HG02943 (cell line): ENCODE data around the gene PTPRN2.
"Not testable (repeated sequence)": the region's sequence is repeated elsewhere in the genome, so short reads cannot be mapped to it uniquely, and the experiment has no call there.

Source experiments
- ATAC-seq: cut with Tn5 transposase; IDR thresholded peaks from one replicate; pipeline ENCODE4 v1.9.1; 2021; ENCODE audit warnings: mild to moderate bottlenecking, low read depth, moderate library complexity; ENCODE audit not compliant: unreplicated experiment

The PTPRN2 gene

DNA sequence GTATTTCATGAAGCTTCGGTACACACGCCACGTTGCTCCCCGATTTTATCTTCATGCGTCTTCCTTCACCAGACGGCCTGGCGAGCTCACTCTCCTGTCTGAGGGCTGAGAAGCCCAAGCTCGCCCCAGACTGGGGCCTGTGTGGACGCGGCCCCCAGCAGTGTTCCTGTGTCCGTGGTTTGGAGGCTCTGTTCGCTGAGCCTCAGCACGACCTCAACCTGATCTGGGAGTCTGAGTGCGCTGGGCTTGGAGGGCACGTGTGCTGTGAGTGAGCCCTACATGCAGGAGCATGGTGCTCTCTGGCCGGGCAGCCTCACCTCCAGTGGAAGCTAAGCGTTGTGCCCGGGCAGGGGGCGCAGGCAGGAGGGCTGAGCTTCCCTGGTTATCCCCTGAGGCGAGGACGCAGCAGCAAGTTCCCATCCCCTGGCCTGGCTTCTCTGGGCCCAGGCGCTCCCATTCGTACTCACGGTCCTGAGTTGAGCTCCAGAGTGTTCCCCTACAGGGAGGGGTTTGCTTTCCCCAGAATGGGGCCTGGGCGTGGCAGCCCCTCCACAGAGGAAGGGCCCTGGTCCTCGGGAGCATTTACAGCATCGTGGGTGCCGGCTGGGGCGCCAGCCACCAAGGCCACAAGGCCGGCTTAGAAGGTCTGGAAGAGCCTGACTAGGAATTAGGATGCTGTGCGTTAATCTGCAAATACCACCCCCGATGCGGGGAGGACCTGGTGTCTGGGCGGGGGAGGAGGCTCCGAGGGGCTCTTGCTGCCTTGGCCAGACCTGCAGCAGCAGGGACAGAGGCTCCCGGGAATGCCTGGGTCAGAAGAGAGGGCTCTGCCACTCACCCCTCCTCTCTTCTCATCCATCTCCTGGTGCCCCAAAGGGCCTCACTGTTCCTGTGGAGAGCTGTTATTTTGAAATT is 850.2 kb downstream of the PTPRN2 start:
- no peak for ATAC-seq

DNA sequence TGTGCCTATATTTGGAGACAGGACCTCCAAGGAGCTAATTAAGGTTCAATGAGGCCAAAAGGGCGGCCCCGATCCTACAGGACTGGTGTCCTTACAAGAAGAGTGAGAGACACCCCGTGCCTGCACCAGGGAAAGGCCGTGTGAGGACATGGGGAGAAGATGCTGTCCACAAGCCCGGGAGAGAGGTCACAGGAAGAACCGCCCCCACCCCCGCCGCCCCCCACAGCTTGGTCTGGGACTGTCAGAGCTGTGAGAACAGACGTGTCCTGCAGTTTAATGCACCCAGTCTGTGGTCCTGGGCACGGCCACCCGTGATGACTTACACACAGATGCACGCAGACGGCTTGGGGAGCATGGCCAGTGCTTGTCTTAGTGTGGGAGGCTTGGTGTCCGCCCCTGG is 851.3 kb downstream of the PTPRN2 start:
- no peak for ATAC-seq

DNA sequence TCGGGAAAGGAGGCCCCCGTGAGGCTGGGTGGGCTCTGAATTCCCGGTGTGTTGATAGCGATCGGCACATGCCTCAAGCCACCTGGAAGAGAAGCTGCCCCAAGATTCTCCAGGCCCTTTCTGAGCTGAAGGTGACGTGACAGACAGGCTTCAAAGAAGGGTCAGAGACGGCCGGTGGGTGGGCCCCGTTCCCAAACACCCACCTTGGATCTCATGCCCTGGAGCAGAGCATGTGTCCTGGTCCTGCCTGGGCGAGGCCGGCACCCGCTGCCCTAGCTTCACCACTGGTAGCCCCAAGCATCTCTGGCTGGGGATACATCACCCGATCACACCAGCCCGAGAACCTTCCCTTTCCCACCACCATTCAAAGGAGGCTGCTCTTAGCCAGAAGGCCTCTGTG is 851.8 kb downstream of the PTPRN2 start:
- no peak for ATAC-seq

- ATAC-seq: no peak
Observed at GRCh38 chr7:157734676-157735640, 852.7 kb downstream of the PTPRN2 start.

DNA sequence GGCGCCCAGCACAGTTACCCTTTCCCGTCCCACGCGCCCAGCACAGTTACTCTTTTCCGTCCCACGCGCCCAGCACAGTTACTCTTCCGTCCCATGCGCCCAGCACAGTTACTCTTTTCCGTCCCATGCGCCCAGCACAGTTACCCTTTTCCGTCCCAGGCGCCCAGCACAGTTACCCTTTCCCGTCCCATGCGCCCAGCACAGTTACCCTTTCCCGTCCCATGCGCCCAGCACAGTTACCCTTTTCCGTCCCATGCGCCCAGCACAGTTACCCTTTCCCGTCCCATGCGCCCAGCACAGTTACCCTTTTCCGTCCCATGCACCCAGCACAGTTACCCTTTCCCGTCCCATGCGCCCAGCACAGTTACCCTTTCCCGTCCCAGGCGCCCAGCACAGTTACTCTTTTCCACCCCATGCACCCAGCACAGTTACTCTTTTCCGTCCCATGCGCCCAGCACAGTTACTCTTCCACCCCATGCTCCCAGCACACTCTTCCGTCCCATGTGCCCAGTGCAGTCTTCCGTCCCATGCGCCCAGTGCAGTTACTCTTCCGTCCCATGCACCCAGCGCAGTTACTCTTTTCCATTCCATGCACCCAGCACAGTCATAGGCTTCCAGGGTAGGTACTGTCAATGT is 853.7 kb downstream of the PTPRN2 start:
- not testable (repeated sequence) for ATAC-seq

DNA sequence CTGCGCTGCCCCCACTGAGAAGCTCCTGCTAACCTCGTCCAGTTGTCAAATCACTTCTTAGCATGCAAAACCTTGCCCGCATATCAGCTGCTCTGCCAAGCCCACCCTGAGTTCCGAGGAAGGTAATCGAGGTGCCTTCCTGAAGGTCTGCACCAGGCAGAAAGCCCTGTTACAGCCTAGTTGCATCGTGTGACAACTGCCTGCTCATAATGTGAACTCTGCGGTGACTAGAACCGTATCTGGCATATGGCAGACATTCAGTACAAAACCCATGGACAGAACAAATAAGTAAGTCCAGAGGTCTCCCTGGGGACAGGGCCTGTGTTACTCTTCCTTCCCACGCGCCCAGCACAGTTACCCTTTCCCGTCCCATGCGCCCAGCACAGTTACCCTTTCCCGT is 856.5 kb downstream of the PTPRN2 start:
- no peak for ATAC-seq

- ATAC-seq: no peak
Observed at GRCh38 chr7:157730614-157731013, 857.0 kb downstream of the PTPRN2 start.

- no peak for ATAC-seq
Observed at GRCh38 chr7:157729566-157729965, 858.1 kb downstream of the PTPRN2 start.

DNA sequence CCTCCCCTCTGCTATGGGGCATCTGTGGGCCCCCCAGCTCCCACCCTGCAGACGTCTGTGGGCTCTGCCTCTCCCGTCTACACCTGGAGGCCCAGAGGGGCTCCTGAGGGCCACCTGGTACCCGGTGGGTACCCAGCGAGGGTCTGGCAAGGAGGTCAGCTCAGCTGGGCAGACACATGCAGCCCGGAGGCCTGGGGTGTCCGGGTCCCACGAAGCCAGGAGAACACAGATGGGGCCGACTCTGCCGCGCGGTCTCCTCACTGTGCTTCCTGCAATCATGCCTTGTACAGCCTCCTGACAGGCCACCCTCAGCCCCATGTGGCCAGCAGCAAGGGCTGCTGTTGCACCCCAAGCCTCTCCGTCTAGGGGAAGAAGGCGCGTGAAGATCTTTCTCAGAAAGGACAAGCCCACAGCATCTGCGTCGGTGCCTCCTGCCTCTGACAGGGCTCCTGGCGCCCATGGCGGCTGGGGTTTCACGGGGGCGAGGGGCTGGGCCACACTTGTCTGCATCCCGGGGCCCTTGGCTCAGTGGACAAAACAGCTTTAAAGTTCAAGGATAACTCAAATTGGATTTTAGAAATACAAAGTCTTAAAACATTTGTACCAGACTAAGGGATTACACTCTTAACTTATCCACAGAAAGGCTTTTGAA is 859.5 kb downstream of the PTPRN2 start:
- ATAC-seq: no peak

GRCh38 chr7:157726764-157727163 is 860.9 kb downstream of the PTPRN2 start:
- ATAC-seq: no peak

DNA sequence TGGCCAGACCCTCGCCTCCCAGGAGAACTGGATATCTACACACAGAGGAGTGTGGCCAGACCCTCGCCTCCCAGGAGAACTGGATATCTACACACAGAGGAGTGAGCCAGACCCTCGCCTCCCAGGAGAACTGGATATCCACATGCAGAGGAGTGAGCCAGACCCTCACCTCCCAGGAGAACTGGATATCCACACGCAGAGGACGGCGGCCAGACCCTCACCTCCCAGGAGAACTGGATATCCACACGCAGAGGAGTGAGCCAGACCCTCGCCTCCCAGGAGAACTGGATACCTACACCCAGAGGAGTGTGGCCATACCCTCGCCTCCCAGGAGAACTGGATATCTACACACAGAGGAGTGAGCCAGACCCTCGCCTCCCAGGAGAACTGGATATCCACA is 862.3 kb downstream of the PTPRN2 start:
- ATAC-seq: not testable (repeated sequence)

GRCh38 chr7:157723205-157723604 is 864.4 kb downstream of the PTPRN2 start:
- no peak for ATAC-seq

- no peak for ATAC-seq
Observed at GRCh38 chr7:157722137-157723060, 865.2 kb downstream of the PTPRN2 start.

DNA sequence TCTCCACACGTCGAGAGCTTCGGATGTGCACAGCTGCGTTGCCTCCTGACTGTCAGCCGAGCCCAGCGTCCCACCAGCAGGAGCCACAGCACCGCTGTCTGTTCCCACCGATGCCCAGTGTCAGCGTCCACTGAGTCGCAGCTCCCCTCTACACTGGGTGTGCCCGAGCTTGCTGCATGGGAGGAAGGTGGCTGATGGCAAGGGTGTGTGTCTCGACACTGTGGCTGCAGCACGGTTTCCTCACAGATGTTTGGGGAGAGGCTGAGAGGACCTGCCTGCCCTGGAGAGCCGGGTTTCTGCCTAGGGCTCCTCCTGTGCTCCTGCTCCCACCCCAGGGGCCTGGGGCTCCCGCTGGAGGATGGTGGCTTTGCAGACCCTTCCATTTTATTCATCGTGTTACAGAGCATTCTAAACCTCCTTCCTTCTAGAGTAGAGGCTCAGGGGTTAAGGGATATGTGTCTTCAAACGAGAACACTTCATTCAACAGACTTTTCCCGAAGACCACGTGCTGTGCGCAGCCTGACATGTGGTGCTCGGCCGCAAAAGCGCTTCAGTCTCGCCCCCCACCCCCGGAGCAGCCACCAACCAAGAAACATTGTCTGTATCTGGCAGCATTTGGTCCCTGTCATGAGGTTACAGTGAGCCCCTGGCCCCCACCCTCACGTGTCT is 866.0 kb downstream of the PTPRN2 start:
- no peak for ATAC-seq

DNA sequence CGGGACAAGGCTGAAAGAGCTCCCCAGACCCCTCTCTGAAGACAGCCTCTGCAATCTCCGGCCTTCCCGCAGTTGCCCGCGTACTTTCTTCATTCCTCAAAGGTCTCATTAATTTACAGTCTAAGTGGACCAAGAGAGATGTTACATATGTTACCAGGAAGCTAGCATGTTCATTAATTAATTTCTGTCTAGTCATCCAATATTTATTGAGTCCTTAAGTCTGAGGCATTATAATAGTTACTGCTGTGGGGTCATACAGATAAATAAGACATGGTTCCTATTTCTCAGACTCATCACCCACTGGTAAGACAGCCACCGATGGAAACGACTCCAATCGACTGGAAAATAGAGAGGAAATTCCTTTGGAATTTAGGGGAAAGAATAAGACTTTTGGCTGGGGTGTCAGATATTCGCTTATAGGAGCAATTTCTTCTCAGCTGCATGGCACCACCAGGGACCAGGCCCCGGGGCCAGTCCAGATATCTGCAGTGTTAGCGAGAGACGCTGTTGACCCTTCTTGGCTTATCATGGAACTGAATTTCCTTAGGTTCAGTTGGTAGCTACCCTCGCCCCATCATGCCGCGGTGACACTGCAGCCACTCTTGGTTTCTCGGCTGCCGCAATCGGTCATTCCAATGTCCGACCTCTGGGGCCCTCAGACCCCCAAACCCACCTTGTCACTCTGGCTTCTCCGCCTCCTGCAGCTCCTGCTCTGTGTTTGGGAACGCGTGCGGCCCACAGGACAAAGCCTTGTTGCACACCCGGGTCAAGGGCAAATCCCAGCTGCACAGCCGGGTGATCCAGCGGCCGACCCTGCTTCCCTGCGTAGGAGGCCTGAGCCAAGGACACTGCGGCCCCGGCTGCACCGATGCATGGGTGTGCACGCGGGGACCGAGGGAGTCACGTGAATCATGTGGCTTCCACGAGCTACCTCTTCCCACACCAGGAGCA is 867.6 kb downstream of the PTPRN2 start:
- ATAC-seq: no peak

DNA sequence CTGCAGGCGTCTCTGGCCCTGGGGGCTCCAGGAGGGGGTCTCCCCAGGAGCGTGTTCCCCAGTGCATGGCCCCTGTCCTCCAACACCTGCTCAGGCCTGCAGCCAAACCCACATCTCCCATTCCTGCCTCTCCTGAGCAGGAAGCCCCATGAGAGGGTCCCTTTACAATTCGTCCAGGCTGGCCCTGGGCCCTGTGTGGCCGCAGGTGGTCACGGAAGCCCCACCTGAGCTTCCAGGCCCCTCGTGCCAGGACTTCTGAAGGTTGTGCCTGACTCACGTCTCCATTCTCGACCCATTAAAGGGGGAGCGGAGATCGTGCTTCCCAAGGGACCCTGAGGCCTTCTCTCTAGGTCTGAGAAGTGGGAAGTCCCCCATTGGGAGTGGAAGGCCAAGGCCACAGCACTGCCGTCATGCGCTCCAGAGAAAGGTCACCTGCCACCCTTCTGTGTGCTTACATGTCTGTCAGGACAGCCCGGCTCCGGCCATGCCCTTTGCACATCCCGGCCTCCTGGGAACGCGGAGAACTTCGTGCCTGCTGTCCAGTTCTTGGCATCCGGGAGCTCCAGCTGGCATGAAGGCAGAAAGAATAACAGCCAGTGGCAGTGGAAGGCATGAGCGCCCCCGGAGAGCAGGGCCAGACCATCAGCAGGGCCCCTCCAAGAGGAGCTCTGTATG is 868.5 kb downstream of the PTPRN2 start:
- no peak for ATAC-seq
